Peyer's patch (tissue), 4 donors: Measurements from ENCODE around the gene CYBA. TPM values are rescaled to one million over a fixed set of nuclear protein-coding genes. Genes with fewer than 3 reads are reported as not detected.
A peak's percentile ranks its signal among the peaks of the same experiment; 100 is the strongest.

ENCODE experiments used
- DNase-seq, 3 donors: peaks; one replicate each; pipeline ENCODE4 v3.0.0-alpha.2; 2017 to 2019
- H3K27ac ChIP-seq, 4 donors: fragments of 200-600 bp; sonication (generic); one replicate each; pipeline ENCODE4 v1.5.1; 2016 to 2019
- H3K27me3 ChIP-seq, 2 donors: fragments of 200-600 bp; sonication (generic); one replicate each; pipeline ENCODE4 v1.5.1; 2019
- H3K36me3 ChIP-seq, 3 donors: fragments of 200-600 bp; sonication (generic); one replicate each; pipeline ENCODE4 v1.5.1; 2016 to 2019
- H3K4me1 ChIP-seq, 4 donors: fragments of 200-600 bp; sonication (generic); one replicate each; pipeline ENCODE4 v1.5.1; 2016 to 2019
- H3K4me3 ChIP-seq, 4 donors: fragments of 200-600 bp; sonication (generic); 1 replicate in 3 of 4; 2 replicates in 1 of 4; pipeline ENCODE4 v1.5.1; 2016 to 2019; ENCODE audit warnings: mild to moderate bottlenecking in 1 of 4
- H3K9me3 ChIP-seq, 4 donors: fragments of 200-600 bp; sonication (generic); one replicate each; pipeline ENCODE4 v1.5.1; 2016 to 2019; ENCODE audit warnings: mild to moderate bottlenecking in 1 of 4
- CTCF ChIP-seq, 6 experiments: fragments of 450-650 bp in 4 of 6; fragments of 200-600 bp in 2 of 6; sonication (generic) in 1 of 6; IDR thresholded peaks; one replicate each; pipeline ENCODE4 v1.5.1; 2017 to 2019; ENCODE audit warnings: antibody characterized with exemption in 6 of 6, mild to moderate bottlenecking in 3 of 6, moderate library complexity in 1 of 6
- POLR2A ChIP-seq, 2 donors: fragments of 450-650 bp; IDR thresholded peaks; one replicate each; pipeline ENCODE4 v1.5.1; 2017; ENCODE audit warnings: antibody characterized with exemption in 2 of 2, mild to moderate bottlenecking in 2 of 2, moderate library complexity in 2 of 2
- total RNA-seq, 4 donors: library from RNA; depleted of rRNA; stranded (reverse); fragments of >200 nt; gene quantifications; one replicate each; pipeline ENCODE4 v1.1.0, GENCODE V29; 2016

CYBA gene
- total RNA-seq, 4 donors from 2014 or later, result 131 to 162 (median 141) TPM

- H3K9me3 ChIP-seq, result no peaks in the 10 kb centered on the region
- no peaks in the 10 kb centered on the region for H3K27me3 ChIP-seq
- no peak overlapping the region for H3K27ac ChIP-seq
- H3K4me1 ChIP-seq, result no peaks in the 10 kb centered on the region
- peaks cover 0 to 76% (median 0%) of the 10 kb centered on the region in 3 donors for H3K36me3 ChIP-seq
- no peak for TF ChIP-seq POLR2A (IDR thresholded peaks at IDR 0.05)
- TF ChIP-seq CTCF (IDR thresholded peaks at IDR 0.05), result no peak
- H3K4me3 ChIP-seq, result no peak overlapping the region
- DNase-seq, result no peak
Observed at GRCh38 chr16:88601313-88602036, 49.4 kb downstream of the CYBA start.

DNA sequence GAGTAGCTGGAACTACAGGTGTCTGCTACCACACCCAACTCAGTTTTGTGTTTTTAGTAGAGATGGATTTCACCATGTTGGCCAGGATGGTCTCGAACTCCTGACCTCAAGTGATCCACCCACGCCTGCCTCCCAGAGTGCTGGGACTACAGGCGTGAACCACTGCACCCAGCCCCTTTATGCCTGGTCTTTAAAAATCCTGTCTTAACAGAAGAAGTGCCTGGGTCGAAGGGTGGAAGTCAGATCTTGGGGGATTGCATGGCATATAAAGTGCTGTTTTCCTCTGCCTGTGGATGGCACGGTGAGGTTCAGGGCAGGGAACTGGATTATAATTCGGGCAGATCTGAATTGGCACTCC, 50.3 kb downstream of the CYBA start:
- H3K36me3 ChIP-seq, result peaks cover 0 to 66% (median 0%) of the 10 kb centered on the region in 3 donors
- no peak for TF ChIP-seq CTCF (IDR thresholded peaks at IDR 0.05)
- TF ChIP-seq POLR2A (IDR thresholded peaks at IDR 0.05), result no peak
- H3K9me3 ChIP-seq, result no peaks in the 10 kb centered on the region
- no peak overlapping the region for H3K4me3 ChIP-seq
- H3K4me1 ChIP-seq, result no peaks in the 10 kb centered on the region
- peak overlapping the region in 1 of 4 donors; percentile 52 for H3K27ac ChIP-seq
- no peaks in the 10 kb centered on the region for H3K27me3 ChIP-seq
- DNase-seq, result no peak

DNA sequence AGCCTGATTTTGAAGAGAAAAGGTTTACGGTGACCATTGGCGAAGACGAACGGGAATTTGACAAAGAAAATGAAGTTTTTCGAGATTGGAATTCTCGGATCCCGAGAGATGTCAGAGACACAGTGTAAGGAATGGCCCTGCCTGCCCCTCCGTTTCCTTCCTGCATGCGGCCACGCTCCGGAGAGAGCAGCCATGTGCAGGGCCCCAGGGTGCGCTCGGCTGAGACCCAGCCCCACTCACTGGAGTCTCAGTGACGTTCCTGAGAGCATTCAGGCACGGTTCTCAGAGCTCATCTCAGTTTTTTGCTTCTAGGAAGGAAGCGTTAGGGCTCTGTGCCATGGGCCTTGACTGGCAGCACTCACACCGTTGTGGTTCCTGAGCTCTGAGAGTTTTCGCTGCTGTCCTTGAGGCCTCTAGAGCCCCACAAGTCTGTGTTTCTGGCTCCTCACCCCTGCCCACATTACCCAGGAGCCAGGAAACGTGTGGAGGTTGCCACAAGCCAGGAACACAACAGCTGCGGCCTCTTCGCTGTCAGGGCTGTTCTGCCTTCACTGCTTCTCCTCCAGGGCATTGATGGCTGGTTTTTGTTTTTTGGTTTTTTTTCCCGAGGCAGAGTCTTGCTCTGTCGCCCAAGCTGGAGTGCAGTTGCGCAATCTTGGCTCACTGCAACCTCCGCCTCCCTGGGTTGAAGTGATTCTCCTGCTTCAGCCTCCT, 50.9 kb downstream of the CYBA start:
- no peaks in the 10 kb centered on the region for H3K4me1 ChIP-seq
- no peaks in the 10 kb centered on the region for H3K9me3 ChIP-seq
- no peak overlapping the region for H3K4me3 ChIP-seq
- H3K27me3 ChIP-seq, result no peaks in the 10 kb centered on the region
- DNase-seq, result no peak
- TF ChIP-seq POLR2A (IDR thresholded peaks at IDR 0.05), result no peak
- TF ChIP-seq CTCF (IDR thresholded peaks at IDR 0.05), result no peak
- H3K27ac ChIP-seq, result peak overlapping the region in 2 of 4 donors; percentile 41 to 52
- peaks cover 0 to 61% (median 0%) of the 10 kb centered on the region in 3 donors for H3K36me3 ChIP-seq

DNA sequence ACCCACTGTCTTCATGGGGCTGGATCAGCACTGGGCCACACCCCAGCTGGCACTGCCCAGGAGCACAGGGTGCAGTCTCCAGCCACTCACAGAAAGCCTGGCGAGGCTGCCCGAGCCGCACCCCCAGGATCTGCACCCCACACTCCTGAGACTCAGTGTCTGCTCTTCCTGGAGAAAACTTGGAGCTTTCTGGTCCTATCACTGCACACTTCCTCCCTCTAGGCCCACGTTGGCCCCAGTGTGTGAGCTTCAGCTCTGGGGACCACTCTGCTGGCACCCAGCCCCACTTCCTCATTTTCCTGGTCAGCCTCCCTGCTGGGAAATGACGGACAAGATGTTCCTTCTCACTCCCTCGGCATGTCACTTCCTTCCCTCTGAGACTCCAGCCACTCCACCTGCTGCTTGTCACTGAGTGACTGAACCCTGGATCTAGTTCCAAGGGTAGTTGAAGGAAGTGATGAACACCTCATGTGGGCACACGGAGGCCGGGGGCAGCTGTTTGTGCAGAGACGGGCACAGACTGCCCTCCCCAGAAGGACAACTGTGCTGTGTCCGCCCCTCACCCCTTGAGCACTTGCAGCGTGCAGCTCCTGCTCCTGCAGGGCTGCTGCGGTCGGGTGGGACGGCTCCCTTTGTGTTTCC, 51.6 kb downstream of the CYBA start:
- no peak for TF ChIP-seq CTCF (IDR thresholded peaks at IDR 0.05)
- TF ChIP-seq POLR2A (IDR thresholded peaks at IDR 0.05), result no peak
- peak overlapping the region in 2 of 4 donors; percentile 41 to 52 for H3K27ac ChIP-seq
- DNase-seq, result peak in 2 of 3 donors; percentile 17 to 76
- no peaks in the 10 kb centered on the region for H3K4me1 ChIP-seq
- H3K4me3 ChIP-seq, result no peak overlapping the region
- H3K36me3 ChIP-seq, result peaks cover 0 to 53% (median 0%) of the 10 kb centered on the region in 3 donors
- no peaks in the 10 kb centered on the region for H3K27me3 ChIP-seq
- H3K9me3 ChIP-seq, result no peaks in the 10 kb centered on the region

DNA sequence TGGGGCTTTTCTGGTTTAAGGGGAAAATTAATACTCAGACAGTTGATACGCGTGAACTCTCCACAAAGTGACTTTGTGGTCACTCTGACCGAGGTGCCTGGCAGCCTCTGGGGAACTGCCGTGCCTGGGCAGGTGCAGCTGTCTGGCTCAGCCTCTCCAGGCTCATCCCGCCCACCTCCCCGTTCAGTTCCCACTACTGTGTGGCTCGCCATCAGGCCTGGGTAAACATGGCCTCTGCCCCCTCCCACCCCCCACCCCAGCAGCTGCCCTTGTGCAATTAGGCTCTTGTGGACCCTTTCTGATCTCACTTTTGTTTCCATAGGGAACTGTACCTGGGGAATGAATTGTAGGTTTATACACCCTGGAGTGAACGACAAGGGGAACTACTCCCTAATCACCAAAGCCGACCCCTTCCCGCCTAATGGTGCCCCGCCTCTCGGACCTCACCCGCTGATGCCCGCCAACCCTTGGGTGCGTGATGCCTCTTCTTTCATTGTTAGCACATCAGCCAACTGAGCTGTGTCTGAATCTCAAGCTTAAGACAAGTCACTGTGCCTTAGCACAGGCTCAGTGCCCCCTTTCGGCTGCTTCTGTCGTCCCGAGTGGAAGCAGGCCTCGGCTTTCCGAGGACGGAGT, 52.9 kb downstream of the CYBA start:
- TF ChIP-seq CTCF (IDR thresholded peaks at IDR 0.05) (no peak), POLR2A (IDR thresholded peaks at IDR 0.05) (no peak)
- Histone ChIP-seq H3K36me3 (peaks cover 0 to 60% (median 0%) of the 10 kb centered on the region in 3 donors), H3K27ac (no peak overlapping the region), H3K9me3 (no peaks in the 10 kb centered on the region), H3K4me1 (no peaks in the 10 kb centered on the region), H3K27me3 (no peaks in the 10 kb centered on the region), H3K4me3 (no peak overlapping the region)
- DNase-seq, result no peak
